ENCODE results near the gene CNIH3.

CNIH3 gene

GRCh38 chr1:224623743-224624333, 7.7 kb downstream of the CNIH3 start:
- no peak overlapping the region for H3K9ac ChIP-seq (ENCODE audit: low read length)
- H3K36me3 ChIP-seq (ENCODE audit: low read length): no peaks in the 10 kb centered on the region
- H3K27me3 ChIP-seq (ENCODE audit: low read length): no peaks in the 10 kb centered on the region
- no peaks in the 10 kb centered on the region for H3K9me3 ChIP-seq (ENCODE audit: insufficient read depth, low read length)
- H3K4me3 ChIP-seq (ENCODE audit: insufficient read depth, low read length, poor library complexity, severe bottlenecking): no peak overlapping the region
- no peaks in the 10 kb centered on the region for H3K9me2 ChIP-seq (replicated peaks; ENCODE audit: insufficient read depth, low read length)
- no peak overlapping the region for H3K4me2 ChIP-seq (ENCODE audit: low read depth, low read length, poor library complexity, severe bottlenecking)
- no peak for TF ChIP-seq CTCF (IDR thresholded peaks at IDR 0.05; ENCODE audit: insufficient read depth, low read length, poor library complexity, severe bottlenecking)
- TF ChIP-seq EZH2phosphoT487 (conservative IDR thresholded peaks at IDR 0.05; ENCODE audit: low read length): no peak
- H4K20me1 ChIP-seq (ENCODE audit: low read depth, low read length): no peaks in the 10 kb centered on the region
- H3F3A ChIP-seq (ENCODE audit: insufficient read depth): no peaks in the 10 kb centered on the region
- no peaks in the 10 kb centered on the region for H3K79me2 ChIP-seq (ENCODE audit: insufficient read depth, low read length)
- H2AFZ ChIP-seq (ENCODE audit: low read depth, low read length, severe bottlenecking): no peak overlapping the region
- H3K27ac ChIP-seq (ENCODE audit: low read depth, low read length): no peak overlapping the region

DNA sequence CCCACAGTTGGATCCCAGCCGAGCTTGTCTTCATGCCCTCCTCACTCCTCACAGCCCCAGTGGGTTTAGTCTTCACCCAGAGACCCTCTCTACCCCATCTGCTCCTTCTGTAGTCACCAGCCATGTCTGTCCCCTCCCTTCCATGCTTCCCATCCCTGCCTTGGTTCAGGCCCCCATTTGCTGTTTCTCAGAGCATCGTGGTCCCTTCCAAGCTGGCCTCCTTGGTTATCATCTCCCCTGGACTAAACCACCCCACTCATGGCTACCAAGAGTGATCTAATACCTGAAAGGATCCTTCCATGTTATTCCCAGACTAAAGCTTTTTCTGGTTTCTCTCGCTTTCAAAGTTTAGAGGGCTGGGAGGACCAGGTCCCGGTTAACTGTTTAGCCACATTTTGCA, 8.3 kb downstream of the CNIH3 start:
- no peak overlapping the region for H3K9ac ChIP-seq (ENCODE audit: low read length)
- H3F3A ChIP-seq (ENCODE audit: insufficient read depth): no peaks in the 10 kb centered on the region
- TF ChIP-seq EZH2phosphoT487 (conservative IDR thresholded peaks at IDR 0.05; ENCODE audit: low read length) (no peak), CTCF (IDR thresholded peaks at IDR 0.05; ENCODE audit: insufficient read depth, low read length, poor library complexity, severe bottlenecking) (no peak)
- H3K36me3 ChIP-seq (ENCODE audit: low read length): no peaks in the 10 kb centered on the region
- no peak overlapping the region for H3K4me3 ChIP-seq (ENCODE audit: insufficient read depth, low read length, poor library complexity, severe bottlenecking)
- no peak overlapping the region for H2AFZ ChIP-seq (ENCODE audit: low read depth, low read length, severe bottlenecking)
- no peaks in the 10 kb centered on the region for H3K9me2 ChIP-seq (replicated peaks; ENCODE audit: insufficient read depth, low read length)
- no peaks in the 10 kb centered on the region for H3K9me3 ChIP-seq (ENCODE audit: insufficient read depth, low read length)
- H3K27me3 ChIP-seq (ENCODE audit: low read length): no peaks in the 10 kb centered on the region
- no peaks in the 10 kb centered on the region for H4K20me1 ChIP-seq (ENCODE audit: low read depth, low read length)
- no peaks in the 10 kb centered on the region for H3K79me2 ChIP-seq (ENCODE audit: insufficient read depth, low read length)
- H3K27ac ChIP-seq (ENCODE audit: low read depth, low read length): no peak overlapping the region
- H3K4me2 ChIP-seq (ENCODE audit: low read depth, low read length, poor library complexity, severe bottlenecking): no peak overlapping the region

- Histone ChIP-seq H3K27me3 (ENCODE audit: low read length) (no peaks in the 10 kb centered on the region), H2AFZ (ENCODE audit: low read depth, low read length, severe bottlenecking) (no peak overlapping the region), H3K9me2 (replicated peaks; ENCODE audit: insufficient read depth, low read length) (no peaks in the 10 kb centered on the region), H3K4me3 (ENCODE audit: insufficient read depth, low read length, poor library complexity, severe bottlenecking) (no peak overlapping the region), H3K4me2 (ENCODE audit: low read depth, low read length, poor library complexity, severe bottlenecking) (no peak overlapping the region), H3K9ac (ENCODE audit: low read length) (no peak overlapping the region), H3K27ac (ENCODE audit: low read depth, low read length) (no peak overlapping the region), H3F3A (ENCODE audit: insufficient read depth) (no peaks in the 10 kb centered on the region), H3K79me2 (ENCODE audit: insufficient read depth, low read length) (no peaks in the 10 kb centered on the region), H3K36me3 (ENCODE audit: low read length) (no peaks in the 10 kb centered on the region), H4K20me1 (ENCODE audit: low read depth, low read length) (no peaks in the 10 kb centered on the region), H3K9me3 (ENCODE audit: insufficient read depth, low read length) (no peaks in the 10 kb centered on the region)
- TF ChIP-seq CTCF (IDR thresholded peaks at IDR 0.05; ENCODE audit: insufficient read depth, low read length, poor library complexity, severe bottlenecking): no peak
- TF ChIP-seq EZH2phosphoT487 (conservative IDR thresholded peaks at IDR 0.05; ENCODE audit: low read length): no peak
Observed at GRCh38 chr1:224626042-224626441, 9.9 kb downstream of the CNIH3 start.
